IMR-90 (cell line): ENCODE data around the gene CDKL1. TPM values are rescaled to one million over a fixed set of nuclear protein-coding genes. Genes with fewer than 3 reads are reported as not detected.

Source experiments
- ATAC-seq: fragments of 200-7000 bp; cut with Tn5 transposase; 2 replicates; pipeline ENCODE4 v1.9.1; 2020; ENCODE audit warnings: low read depth, mild to moderate bottlenecking, moderate library complexity
- BruUV-seq: library from RNA; stranded (reverse); fragments of 400-500 nt; replicated peaks from 2 replicates; lab custom pipeline; 2021; lab: Mats Ljungman, UMichigan
- CTCF ChIA-PET: fragments of 300-600 bp; formaldehyde crosslinking; extraction: SDS; loops from one replicate; lab custom pipeline; 2021; ENCODE audit warnings: antibody characterized with exemption; lab: Yijun Ruan, JAX
- POLR2A ChIA-PET: fragments of 300-600 bp; sonication (Branson Sonifier 250); formaldehyde crosslinking; loops from one replicate; lab custom pipeline; 2022; ENCODE audit warnings: antibody characterized with exemption; ENCODE audit not compliant: unreplicated experiment; lab: Charles Lee
- DNase-seq: peaks from one replicate; pipeline ENCODE4 v3.0.0; 2013
- H2AFZ ChIP-seq: replicated peaks from 2 replicates; pipeline ENCODE3; 2013; ENCODE audit warnings: low read length, mild to moderate bottlenecking; ENCODE audit not compliant: poor library complexity
- H2AK5ac ChIP-seq: 2 replicates; pipeline ENCODE4 v1.6.1; 2013; ENCODE audit warnings: low read depth, low read length, inconsistent platforms
- H2AK9ac ChIP-seq: replicated peaks from 2 replicates; pipeline ENCODE3; 2013; ENCODE audit warnings: mild to moderate bottlenecking, low read depth, low read length, moderate library complexity; ENCODE audit not compliant: poor library complexity
- H2BK120ac ChIP-seq: 2 replicates; pipeline ENCODE4 v1.6.1; 2013; ENCODE audit warnings: low read depth, low read length, inconsistent platforms
- H2BK15ac ChIP-seq: 3 replicates; pipeline ENCODE4 v1.6.1; 2013; ENCODE audit warnings: low read depth, low read length, inconsistent platforms
- H2BK20ac ChIP-seq: 2 replicates; pipeline ENCODE4 v1.6.1; 2013; ENCODE audit warnings: low read depth, mild to moderate bottlenecking, inconsistent platforms, low read length, moderate library complexity
- H2BK5ac ChIP-seq: 2 replicates; pipeline ENCODE4 v1.6.1; 2013; ENCODE audit warnings: mild to moderate bottlenecking, low read depth, low read length, inconsistent platforms; ENCODE audit not compliant: poor library complexity, severe bottlenecking
- H3K14ac ChIP-seq: replicated peaks from 2 replicates; pipeline ENCODE4 v1.6.1; 2013; ENCODE audit warnings: low read depth, low read length, inconsistent platforms
- H3K18ac ChIP-seq: 2 replicates; pipeline ENCODE4 v1.6.1; 2013; ENCODE audit warnings: low read depth, low read length, control low read depth
- H3K23ac ChIP-seq: 2 replicates; pipeline ENCODE4 v1.6.1; 2013; ENCODE audit warnings: low read depth, low read length, inconsistent platforms
- H3K27ac ChIP-seq: 2 replicates; pipeline ENCODE4 v1.5.1; 2013; ENCODE audit warnings: mild to moderate bottlenecking, control low read depth, low read length; ENCODE audit not compliant: insufficient read depth
- H3K27me3 ChIP-seq: 2 replicates; pipeline ENCODE4 v1.6.1; 2013; ENCODE audit warnings: low read length; ENCODE audit not compliant: control insufficient read depth, insufficient read depth
- H3K36me3 ChIP-seq: 2 replicates; pipeline ENCODE4 v1.6.1; 2013; ENCODE audit warnings: low read length, mixed read lengths; ENCODE audit not compliant: control insufficient read depth, insufficient read depth
- H3K4ac ChIP-seq: 2 replicates; pipeline ENCODE4 v1.6.1; 2013; ENCODE audit warnings: low read depth, low read length, inconsistent platforms
- H3K4me1 ChIP-seq: 2 replicates; pipeline ENCODE4 v1.6.1; 2013; ENCODE audit warnings: low read length, mixed read lengths; ENCODE audit not compliant: control insufficient read depth, insufficient read depth
- H3K4me2 ChIP-seq: 2 replicates; pipeline ENCODE4 v1.6.1; 2013; ENCODE audit warnings: low read depth, mild to moderate bottlenecking, control low read depth, low read length, moderate library complexity
- H3K4me3 ChIP-seq: 2 replicates; pipeline ENCODE4 v1.5.1; 2013; ENCODE audit warnings: low read depth, mild to moderate bottlenecking, control low read depth, low read length, moderate library complexity; ENCODE audit not compliant: insufficient read depth
- H3K56ac ChIP-seq: 2 replicates; pipeline ENCODE4 v1.6.1; 2013; ENCODE audit warnings: low read length, inconsistent platforms; ENCODE audit not compliant: insufficient read depth; ENCODE audit errors: extremely low read depth
- H3K79me1 ChIP-seq, 2 experiments: 2 replicates each; pipeline ENCODE4 v1.6.1; 2013; ENCODE audit warnings: low read length in 2 of 2, inconsistent platforms in 1 of 2, low read depth in 1 of 2
- H3K9ac ChIP-seq: 2 replicates; pipeline ENCODE4 v1.6.1; 2013; ENCODE audit warnings: low read depth, low read length, control low read depth
- H3K9me1 ChIP-seq: 2 replicates; pipeline ENCODE4 v1.6.1; 2013; ENCODE audit warnings: low read length, inconsistent platforms; ENCODE audit not compliant: insufficient read depth
- H3K9me3 ChIP-seq: 2 replicates; pipeline ENCODE4 v1.6.1; 2013; ENCODE audit warnings: low read length; ENCODE audit not compliant: control insufficient read depth, insufficient read depth
- H4K20me1 ChIP-seq: 2 replicates; pipeline ENCODE4 v1.6.1; 2013; ENCODE audit warnings: low read length, inconsistent platforms; ENCODE audit not compliant: insufficient read depth
- H4K5ac ChIP-seq: 2 replicates; pipeline ENCODE4 v1.6.1; 2013; ENCODE audit warnings: mild to moderate bottlenecking, low read depth, low read length, control low read depth
- H4K8ac ChIP-seq, 2 experiments: 2 replicates each; pipeline ENCODE4 v1.6.1; 2013; ENCODE audit warnings: low read depth in 2 of 2, low read length in 2 of 2, control low read depth in 1 of 2, inconsistent platforms in 1 of 2
- H4K91ac ChIP-seq: 2 replicates; pipeline ENCODE4 v1.6.1; 2013; ENCODE audit warnings: low read depth, low read length, inconsistent platforms; ENCODE audit not compliant: insufficient read depth
- BHLHE40 ChIP-seq: fragments of 150-350 bp; IDR thresholded peaks from 2 replicates; pipeline ENCODE4 v1.6.1; 2016; ENCODE audit warnings: mild to moderate bottlenecking, low read depth, low read length
- CEBPB ChIP-seq: IDR thresholded peaks from 2 replicates; pipeline ENCODE4 v1.6.1; 2012; ENCODE audit warnings: low read depth, low read length, improper control_type of control experiment
- CHD1 ChIP-seq: IDR thresholded peaks from 2 replicates; pipeline ENCODE4 v1.6.1; 2012; ENCODE audit warnings: low read depth, low read length, improper control_type of control experiment
- FOS ChIP-seq: fragments of 150-350 bp; IDR thresholded peaks from 2 replicates; pipeline ENCODE4 v1.6.1; 2016; ENCODE audit warnings: low read depth, low read length
- MAFK ChIP-seq: IDR thresholded peaks from 2 replicates; pipeline ENCODE4 v1.6.1; 2012; ENCODE audit warnings: low read depth, low read length, improper control_type of control experiment
- MXI1 ChIP-seq: IDR thresholded peaks from 2 replicates; pipeline ENCODE4 v1.6.1; 2012; ENCODE audit warnings: low read depth, mild to moderate bottlenecking, low read length, moderate library complexity, borderline replicate concordance
- NFE2L2 ChIP-seq: fragments of 150-350 bp; IDR thresholded peaks from 2 replicates; pipeline ENCODE4 v1.6.1; 2016; ENCODE audit warnings: low read depth, mild to moderate bottlenecking, low read length
- POLR2A ChIP-seq: IDR thresholded peaks from 2 replicates; pipeline ENCODE4 v1.6.1; 2012; ENCODE audit warnings: mild to moderate bottlenecking, low read depth, low read length
- RAD21 ChIP-seq: IDR thresholded peaks from 2 replicates; pipeline ENCODE4 v1.6.1; 2012; ENCODE audit warnings: low read length, improper control_type of control experiment
- USF2 ChIP-seq: fragments of 150-350 bp; IDR thresholded peaks from 2 replicates; pipeline ENCODE4 v1.6.1; 2017; ENCODE audit warnings: mild to moderate bottlenecking, antibody characterized with exemption, low read length, low read depth
- WGBS, 2 experiments: methylation state at CpG; one replicate each; pipeline versions ENCODE4 v1.1.5 to v1.1.7; 2013; ENCODE audit warnings: missing lambda C conversion rate in 2 of 2; ENCODE audit not compliant: insufficient read length in 1 of 2; ENCODE audit errors: extremely low coverage in 2 of 2; 5-methylcytosine and 5-hydroxymethylcytosine counted together
- dilution Hi-C: fragments of 300-500 bp; cut with HindIII; formaldehyde crosslinking; loops from one replicate; pipeline ENCODE4 v1.14.3; 2018; ENCODE audit warnings: low sequenced_read_pairs; ENCODE audit not compliant: unreplicated experiment
- in situ Hi-C: fragments of 300-500 bp; cut with MboI; formaldehyde crosslinking; loops from 3 replicates; pipeline ENCODE4 v1.14.3; 2019; ENCODE audit warnings: low sequenced_read_pairs, inconsistent platforms, mixed read lengths
- intact Hi-C: fragments of 100-400 bp; cut with micrococcal nuclease; formaldehyde crosslinking; loops from 2 replicates; pipeline ENCODE4 v1.10.0; 2022
- polyA plus RNA-seq, 3 experiments: library from polyadenylated mRNA; depleted of rRNA; stranded (reverse); fragments of >200 nt; gene quantifications; 2 replicates each; pipeline ENCODE4 v1.2.3, GENCODE V29; 2012; ENCODE audit warnings: low replicate concordance in 1 of 3
- total RNA-seq: library from RNA; depleted of rRNA; stranded (reverse); fragments of >200 nt; gene quantifications from 2 replicates; pipeline ENCODE4 v1.2.3, GENCODE V29; 2012

CDKL1 gene
- total and polyA plus RNA-seq, 2 of the 4 experiments (the other 2 are of a cell fraction), result 1.9 to 3.8 TPM

DNA sequence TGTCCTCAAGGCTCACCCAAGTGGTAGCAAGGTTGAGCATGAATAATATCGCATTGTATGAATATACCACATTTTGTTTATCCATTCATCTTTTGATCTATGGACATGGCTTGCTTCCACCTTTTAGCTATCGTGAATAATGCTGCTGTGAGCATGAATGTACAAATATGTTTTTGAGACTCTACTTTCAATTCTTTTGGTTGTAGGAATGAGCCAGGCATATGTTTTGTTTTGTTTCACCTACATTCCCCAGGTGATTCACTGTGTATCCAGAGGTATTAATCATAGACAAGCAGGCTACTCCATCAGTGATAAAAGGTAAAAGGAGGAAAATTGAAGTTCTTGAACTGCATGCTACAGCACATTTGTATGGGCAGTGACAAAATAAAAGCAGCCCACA lies 35.8 kb downstream of the CDKL1 start:
- Histone ChIP-seq H3K9me1 (peaks cover 5% of the 10 kb centered on the region; the same call in 1 of the 2 replicates), H3K56ac (no peak overlapping the region), H3K27ac (no peak overlapping the region), H3K9ac (no peak overlapping the region), H3K4me2 (no peak overlapping the region), H3K4ac (no peak overlapping the region), H2BK5ac (no peak overlapping the region), H3K27me3 (no peaks in the 10 kb centered on the region), H2AK5ac (no peak overlapping the region), H4K5ac (no peak overlapping the region), H4K20me1 (no peaks in the 10 kb centered on the region), H3K79me1 (no peaks in the 10 kb centered on the region), H2BK20ac (no peak overlapping the region), H2AFZ (no peak overlapping the region), H3K36me3 (0 out of 2 replicates have a peak, but pooled peaks cover 3% of the 10 kb centered on the region), H3K23ac (no peak overlapping the region), H4K91ac (no peak overlapping the region), H2BK120ac (no peak overlapping the region), H3K9me3 (no peaks in the 10 kb centered on the region), H2AK9ac (no peak overlapping the region), H3K18ac (no peak overlapping the region), H3K14ac (no peak overlapping the region), H3K4me3 (no peak overlapping the region), H3K4me1 (peaks cover 5% of the 10 kb centered on the region), H4K8ac (no peak overlapping the region), H2BK15ac (no peak overlapping the region)
- ATAC-seq (no peak), DNase-seq (no peak)
- intact Hi-C loops (no loop called here), in situ Hi-C loops (no loop called here), dilution Hi-C loops (no loop called here)
- BruUV-seq, result no TSS peak
- no CpG with 5 or more reads among the region's 2 CpGs for WGBS, 2 experiments
- ChIA-PET POLR2A (no interaction called here), CTCF (no interaction called here)
- TF ChIP-seq MAFK (no peak), POLR2A (no peak), RAD21 (no peak), CEBPB (no peak), USF2 (no peak), BHLHE40 (no peak), NFE2L2 (no peak), CHD1 (no peak), MXI1 (no peak), FOS (no peak)
